Measurements from ENCODE around the gene CTCFL. TPM values are rescaled to one million over a fixed set of nuclear protein-coding genes. Genes with fewer than 3 reads are reported as not detected.

The CTCFL gene
- total RNA-seq, 1 donor from 2014 or later = not detected

DNA sequence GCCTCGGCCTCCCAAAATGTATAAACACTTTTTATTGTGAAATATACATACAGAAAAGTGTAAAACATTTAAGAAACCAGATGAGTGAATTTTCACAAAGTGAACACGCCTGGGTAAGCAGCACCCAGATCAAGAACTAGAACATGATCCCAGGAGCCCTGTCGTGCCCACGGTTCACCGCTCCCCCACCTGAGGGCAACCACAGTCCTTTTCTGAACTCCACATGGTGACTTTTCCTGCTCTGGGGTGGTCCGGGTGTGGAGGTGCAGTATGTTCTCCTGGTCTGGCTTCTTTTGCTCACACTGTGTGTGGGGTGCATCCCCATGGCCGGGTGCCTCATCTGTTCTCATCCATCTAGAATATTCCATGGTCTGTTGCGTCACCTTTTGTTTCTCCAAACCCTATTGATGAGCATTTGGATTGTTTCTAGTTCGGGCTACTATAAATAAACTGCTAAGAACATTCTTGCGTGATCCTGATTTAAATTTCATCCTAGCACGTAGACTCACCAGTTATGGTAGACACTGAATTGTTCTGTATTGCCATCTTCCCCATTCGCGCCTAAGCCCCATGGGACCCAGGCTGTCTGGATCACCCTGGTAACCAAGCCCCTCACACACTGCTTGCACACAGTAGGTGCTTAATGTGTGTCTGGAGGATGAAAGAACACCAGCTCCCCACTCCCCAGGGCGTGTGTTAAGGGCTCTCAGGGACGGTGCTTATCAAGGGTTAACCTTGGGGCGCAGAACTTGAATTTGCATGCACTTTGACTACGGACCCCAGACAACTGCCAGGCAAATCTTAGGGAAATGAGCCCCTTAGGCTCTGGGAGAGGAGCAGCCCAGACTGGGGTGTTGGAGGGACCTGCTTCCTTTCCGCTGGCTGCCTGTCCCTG is 56.2 kb downstream of the CTCFL start:
- DNase-seq (ENCODE audit: low read depth, low spot score) = no peak

DNA sequence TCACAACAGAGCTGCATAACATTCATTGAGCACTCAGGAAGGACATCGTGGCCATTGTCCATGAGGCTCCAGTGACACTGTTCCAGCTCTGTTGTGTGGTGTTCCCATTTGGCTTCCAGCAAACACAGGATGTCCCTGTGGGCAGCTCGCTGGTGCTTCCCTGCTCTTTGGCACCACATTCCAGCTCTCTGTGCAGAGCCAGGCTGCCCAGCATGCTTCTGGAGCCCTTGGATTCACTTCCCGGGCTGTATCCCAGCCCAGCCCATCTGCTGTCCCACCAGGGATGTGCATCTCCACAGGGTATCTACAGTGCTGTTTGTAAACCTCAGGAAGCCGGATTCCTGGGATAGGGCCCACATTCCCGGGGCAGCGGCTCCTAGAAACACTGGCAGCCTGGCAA is 57.2 kb downstream of the CTCFL start:
- DNase-seq (ENCODE audit: low read depth, low spot score) = no peak

DNA sequence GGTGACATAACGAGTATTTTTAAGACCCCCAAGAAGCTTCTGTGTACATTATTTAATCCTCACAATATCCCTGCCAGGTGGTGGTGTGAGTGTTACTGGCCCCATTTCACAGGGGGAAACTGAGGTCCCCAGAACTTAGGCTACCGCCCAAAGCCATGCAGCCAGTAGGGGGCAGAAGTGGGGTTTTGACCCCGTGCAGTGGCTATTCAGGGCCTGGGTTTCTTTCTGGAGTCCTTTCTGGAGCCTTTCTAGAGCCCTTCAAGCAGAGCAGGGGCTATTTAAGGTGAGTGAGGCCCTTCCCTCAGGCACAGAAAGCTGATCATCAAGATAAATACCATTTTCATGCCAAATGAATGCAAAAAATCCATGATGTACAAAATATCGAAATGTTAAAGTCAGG is 59.0 kb downstream of the CTCFL start:
- DNase-seq (ENCODE audit: low read depth, low spot score) = no peak

DNA sequence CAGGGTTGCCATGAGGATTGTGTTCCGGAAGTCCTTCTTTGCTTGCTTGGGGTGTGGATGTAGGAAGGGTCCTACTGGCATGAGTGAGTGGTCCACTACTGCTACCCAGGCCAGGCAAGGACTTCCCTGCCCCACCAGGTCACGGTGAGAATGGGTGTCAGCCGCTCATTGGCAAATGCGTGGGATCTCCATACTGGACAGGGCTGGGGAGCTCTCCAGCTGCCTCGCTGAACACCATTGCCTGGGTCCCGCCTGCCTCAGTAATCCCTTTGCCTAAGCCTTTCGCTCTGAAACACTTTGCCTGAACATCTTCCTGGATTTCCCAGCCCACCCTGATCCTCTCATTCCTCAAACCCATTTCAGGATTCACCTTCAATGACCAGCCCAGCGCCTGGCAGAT is 59.5 kb downstream of the CTCFL start:
- DNase-seq (ENCODE audit: low read depth, low spot score) = no peak

DNA sequence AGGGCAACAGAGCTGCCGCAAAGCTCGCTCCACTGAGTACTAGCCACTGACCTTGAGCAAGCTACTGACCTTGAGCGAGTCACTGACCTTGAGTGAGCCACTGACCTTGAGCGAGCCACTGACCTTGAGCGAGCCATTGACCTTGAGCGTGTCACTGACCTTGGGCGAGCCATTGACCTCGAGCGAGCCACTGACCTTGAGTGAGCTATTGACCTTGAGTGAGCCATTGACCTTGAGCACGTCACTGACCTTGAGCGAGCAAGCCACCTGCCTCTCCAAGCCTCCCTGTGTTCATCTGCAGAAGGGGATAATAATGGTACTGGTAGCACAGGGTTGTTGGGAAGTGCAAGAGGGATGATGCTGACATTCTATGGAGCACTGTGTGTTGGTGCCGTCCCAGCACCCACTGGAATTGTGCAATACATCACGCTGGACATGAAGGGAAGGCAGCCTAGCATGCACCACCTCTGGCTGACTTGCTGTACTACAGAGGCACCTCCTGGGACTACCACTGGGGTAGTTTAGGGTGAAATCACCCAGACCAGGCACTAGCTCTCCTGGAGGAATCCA is 60.2 kb downstream of the CTCFL start:
- DNase-seq (ENCODE audit: low read depth, low spot score) = no peak

DNA sequence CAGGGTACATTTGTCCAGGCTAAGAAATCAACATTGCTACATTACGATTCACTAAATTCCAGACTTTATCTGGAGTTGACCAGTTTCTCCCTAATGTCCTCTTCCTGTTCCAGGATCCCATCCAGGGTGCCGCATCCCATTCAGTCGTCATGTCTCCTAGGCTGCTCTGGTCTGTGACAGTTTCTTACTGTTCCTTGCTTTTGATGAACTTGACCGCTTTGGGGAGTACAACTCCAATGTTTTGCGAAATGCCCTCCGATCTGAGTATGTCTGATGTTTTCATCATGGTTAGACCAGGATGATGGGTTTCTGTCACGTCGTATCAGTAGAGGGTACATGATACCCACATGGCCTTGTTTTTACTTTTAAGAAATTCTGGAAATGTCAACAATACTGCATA is 62.2 kb downstream of the CTCFL start:
- no peak for DNase-seq (ENCODE audit: low read depth, low spot score)

DNA sequence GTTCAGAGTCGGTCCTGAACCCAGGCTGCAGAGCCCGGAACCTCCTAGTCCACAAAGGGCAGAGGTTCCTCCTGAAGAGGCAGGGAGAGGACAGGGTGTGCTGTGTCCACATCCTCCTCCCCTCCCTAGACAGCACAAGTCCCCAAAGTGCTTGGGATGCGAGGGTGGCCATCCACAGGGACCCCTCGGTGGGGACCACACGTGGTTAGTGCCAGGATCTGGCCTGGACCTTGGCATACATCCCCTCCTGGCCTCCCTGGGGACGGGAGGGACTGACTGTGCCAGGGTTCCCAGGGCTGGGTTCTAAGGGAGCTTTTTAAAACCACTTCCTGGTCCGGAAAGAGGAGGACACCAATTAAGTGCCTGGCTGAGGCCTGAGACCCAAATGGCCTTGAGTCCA is 63.2 kb downstream of the CTCFL start:
- no peak for DNase-seq (ENCODE audit: low read depth, low spot score)

DNA sequence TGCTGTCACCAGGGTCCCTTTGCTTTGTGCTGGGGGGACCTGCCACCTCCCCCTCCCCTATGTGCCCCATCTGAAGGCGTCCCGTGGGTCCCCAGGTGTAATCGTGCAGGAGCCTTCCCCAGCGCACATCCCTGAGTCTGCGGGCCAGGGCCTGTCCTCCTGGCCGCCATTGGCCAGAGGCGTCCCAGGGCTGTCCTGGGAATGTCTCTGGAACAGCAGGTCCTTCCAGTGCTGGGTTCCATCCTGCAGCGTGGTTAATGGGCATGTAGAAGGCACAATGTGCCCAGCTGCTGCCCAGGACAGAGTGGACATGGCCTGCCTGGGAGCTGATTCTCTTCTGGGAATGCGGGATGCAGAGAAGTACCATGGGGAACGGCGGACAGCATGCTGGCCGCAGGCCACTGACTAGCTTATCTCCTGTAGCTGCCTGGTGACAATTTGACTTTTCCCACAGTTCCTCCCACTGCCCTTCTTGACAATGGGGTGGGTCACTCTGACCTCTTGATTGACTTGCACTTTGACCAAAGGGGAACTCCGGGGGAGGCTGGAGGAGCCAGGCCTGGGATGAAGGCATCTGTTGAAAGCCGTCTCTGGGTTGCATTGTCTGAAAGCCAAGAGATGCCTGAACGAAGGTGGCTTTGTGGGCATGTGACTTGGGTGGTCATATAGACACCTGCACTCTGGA is 64.0 kb downstream of the CTCFL start:
- no peak for DNase-seq (ENCODE audit: low read depth, low spot score)

DNA sequence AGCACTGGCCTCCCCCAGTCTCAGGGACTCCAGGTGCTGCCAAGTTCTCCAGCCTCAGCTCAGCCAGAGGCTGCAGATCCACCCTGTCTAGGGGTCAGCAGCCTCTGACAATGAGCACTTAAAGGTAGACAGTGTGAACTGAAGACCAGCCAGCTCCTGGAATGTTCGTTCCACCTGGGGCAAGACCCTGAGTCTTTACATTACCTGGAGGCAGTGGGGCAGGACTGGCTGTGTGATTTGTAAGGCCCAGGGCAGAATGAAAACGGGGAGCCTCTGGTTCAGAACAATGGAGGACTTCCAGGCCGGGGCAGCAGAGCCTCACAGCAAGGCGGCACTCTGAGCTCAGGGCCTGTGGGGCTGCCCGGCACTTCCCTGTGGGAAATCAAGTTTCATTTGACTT is 65.0 kb downstream of the CTCFL start:
- no peak for DNase-seq (ENCODE audit: low read depth, low spot score)

DNA sequence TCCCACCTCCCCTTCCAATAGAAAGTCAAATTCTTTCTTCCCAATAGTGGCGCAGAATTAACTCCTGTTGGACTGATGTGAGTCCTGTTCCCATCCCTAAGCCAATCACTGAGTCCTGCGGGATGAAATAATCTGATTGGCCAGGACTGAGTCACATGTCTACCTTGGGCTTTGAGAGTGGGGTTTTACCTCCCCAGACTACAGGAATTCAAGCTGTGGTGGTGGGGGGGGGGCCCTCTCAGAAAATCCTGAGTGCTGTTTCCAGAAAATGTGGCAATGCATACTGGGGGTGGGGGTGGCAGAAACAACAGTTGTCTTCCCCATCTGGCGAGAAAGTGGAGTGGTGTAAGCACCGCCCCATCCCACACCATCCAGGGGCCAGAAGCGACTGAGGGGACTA is 65.7 kb downstream of the CTCFL start:
- DNase-seq (ENCODE audit: low read depth, low spot score) = no peak

DNA sequence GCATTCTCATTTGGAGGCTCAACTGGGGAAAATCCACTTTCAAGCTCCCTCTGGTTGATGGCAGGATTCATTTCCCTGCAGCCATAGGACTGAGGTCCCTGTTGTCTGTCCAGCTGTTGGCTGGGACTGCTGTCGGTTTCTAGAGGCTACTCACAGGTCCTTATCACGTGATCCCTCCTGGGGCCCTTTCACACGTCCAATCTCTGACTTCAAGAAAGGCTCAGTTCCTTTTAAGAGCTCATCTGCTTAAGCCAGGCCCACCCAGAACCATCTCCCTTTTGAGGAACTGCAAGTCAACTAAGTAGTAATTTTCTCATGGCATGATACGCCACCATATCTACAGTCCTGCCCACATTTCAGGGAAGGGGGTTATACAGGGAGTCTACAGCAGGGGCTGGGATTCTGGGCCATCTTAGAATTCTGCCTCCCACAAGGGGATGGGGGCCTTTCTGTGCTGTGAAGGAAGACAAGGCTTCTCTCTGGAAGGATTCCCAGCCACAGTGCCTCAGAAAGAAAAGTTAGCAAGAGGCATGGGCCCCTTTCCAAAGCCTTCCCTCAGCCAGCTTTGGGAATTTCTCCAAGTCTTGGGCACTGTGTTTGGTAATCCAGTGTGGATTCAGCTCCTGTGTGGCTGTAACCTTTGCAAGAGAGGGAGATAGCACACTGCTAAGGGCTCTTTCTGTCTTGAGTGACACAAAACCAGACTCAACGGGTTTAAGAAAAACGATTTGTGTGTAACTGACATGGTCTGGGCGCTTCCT is 66.4 kb downstream of the CTCFL start:
- DNase-seq (ENCODE audit: low read depth, low spot score) = no peak

DNA sequence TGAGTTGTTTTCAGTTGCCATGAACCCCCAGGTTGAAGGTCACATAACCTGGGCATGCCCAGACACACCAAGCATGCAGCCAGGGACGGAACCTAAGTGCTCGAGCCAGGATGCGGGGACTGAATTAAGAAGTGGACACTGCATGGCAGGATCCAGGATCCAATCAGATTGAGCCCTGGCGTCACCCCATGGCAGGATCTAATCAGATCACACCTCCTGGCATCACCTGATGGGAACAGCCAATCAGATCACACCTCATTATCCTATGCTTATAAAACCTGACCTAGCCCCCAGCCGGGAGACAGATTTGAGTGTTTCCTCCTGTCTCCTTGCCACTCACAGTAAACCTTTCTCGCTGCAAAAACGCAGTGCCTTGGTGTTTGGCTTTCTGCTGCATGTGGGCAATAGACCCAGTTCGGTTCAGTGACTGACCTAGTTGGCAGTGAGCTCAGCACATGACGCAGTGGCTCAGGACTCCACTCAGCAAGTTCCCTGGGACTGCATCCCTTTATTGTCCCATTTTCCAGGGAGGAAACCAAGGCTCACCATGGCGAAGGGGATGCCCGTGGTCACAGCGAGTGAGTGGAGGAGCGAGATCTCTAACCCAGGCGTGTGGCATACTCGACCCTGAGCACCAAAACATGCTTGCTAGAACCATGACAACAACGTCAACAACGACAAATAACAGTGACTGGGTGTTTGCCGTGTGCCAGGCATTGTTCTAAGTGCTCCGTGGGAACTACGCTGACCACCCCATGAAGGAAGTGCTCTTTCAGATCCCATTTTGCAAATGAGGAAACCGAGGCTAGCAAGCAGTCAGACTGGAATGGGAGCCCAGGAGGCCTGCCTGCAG is 67.5 kb downstream of the CTCFL start:
- DNase-seq (ENCODE audit: low read depth, low spot score) = no peak

DNA sequence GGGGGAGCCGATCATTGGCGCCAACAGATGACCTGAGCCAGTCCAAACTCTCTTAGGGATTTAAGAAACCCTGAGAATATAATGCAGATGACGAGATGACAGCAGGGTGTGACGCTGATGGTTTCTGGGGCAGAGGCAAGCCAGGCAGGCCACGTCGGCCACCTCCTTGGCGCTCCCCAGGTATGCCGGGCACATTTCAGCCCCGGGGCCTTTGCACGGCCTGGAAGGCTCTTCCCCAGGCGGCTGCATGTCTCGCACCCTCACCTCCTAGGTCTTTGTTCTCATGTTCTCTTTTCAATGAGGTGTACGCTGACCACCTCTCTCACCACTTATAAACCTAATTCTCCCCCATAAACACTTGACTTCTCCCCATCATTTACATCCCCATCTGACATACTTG is 68.8 kb downstream of the CTCFL start:
- DNase-seq (ENCODE audit: low read depth, low spot score) = no peak

DNA sequence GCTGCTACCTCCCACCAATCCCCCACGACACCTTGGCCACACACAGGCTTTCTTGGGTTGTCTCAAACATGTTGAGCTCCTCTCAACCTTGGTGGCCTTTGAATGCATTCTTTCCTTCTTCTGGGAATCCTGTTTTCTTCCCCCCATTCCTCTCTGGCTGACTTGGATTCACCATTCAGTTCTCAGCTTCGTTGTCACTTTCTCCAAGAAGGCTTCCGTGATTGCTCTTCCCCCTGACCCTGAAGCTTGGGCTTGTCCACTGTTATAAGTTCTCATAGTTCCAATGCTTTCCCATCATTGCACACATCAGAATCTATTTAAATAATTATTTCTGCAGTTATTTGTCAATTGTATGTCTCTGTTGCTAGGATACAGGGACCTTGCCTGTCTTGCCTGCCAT is 69.6 kb downstream of the CTCFL start:
- DNase-seq (ENCODE audit: low read depth, low spot score) = no peak

DNA sequence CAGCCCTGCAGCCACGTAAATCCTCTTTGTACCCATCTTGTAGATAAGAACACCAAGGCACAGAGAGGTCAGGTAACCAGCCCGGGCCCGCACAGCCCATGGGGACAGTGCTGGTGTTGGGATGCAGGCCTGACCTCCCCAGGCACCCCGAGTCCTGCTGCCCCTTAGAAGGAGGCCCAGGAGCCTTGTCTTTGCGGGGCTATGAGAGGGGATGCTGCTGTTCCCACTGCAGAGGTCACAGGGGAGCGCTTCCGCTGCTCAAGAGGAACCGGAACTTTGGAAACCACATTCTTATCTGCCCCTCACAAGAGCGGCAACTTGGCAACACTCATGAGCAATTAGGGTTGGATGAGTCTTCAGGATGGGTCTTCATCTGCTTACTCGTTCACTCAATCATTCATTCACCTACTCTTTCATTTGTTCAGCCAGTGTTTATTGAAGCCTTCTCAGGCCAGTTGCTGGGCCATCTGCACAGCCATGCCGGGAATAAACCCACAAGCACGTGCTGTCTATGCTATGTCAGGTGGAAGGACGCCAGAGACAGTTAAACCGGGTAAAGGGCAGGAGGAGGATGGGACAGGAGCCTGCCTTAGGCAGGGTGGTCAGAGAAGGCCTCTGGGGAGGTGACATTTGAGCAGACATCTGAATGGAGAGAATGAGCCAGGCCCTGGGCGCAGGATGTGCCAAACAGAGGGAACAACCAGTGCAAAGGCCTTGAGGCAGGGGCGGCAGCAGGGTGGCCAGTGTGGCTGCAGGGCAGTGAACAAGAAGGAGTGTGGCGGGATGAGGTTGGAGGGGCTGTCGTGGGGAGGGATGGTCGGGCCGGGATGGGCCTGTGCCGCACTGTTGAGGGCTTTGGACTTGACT is 72.9 kb downstream of the CTCFL start:
- no peak for DNase-seq (ENCODE audit: low read depth, low spot score)

DNA sequence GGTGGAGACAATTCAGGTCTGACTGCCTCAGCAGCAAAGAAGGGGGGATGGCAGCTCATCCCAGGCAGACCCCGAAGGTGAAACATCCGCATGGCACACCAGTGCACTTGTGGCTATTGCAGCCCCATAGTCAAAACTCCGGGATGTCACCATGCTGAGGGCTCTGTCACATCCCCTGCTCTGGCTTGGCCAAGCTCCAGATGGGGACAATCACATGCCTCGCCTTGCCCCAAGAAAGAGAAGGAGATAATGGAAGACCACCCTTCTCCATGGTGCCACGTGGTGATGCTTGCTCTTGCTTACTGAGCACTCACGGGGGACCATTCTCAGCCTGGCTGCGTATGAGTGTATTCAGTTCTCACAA is 73.5 kb downstream of the CTCFL start:
- no peak for DNase-seq (ENCODE audit: low read depth, low spot score)

DNA sequence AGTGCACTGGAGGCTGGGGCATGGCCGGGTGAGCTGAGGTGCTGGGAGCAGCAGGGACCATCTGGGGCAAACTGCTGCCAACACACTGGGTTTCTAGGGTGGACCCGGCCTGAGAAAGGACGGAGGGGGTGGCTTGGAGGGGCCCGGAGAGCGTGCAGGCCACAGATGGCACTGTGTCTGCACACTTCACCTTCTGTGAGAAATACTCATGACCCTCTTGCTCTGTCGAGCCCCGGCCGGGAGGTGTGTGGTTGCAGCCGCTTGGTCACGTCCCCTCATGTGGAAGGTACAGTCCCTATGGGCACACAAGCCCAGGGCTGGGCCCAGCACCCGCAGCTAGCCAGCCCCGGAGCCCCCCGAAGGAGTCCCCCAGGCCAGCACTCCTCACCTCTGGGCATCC is 74.0 kb downstream of the CTCFL start:
- DNase-seq (ENCODE audit: low read depth, low spot score) = no peak

DNA sequence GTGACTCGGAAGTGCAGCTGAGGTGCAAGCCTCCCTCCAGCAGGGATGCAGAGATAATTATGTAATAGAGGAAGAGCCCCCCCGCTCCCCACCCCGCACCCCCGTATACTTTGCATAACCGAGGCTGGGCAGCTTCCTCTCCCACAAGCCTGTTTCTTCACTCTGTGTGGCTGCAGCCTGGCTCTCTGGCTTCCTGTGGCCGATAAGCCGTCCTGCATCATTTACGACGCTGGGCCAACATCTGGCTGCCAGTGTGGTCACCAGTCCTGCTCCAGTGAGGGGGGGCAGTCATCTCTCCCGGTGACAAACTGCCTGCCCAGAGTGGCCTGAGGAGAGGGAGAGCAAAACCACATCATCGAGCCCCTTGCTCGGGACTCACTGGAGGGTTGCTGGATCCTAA is 74.5 kb downstream of the CTCFL start:
- no peak for DNase-seq (ENCODE audit: low read depth, low spot score)

DNA sequence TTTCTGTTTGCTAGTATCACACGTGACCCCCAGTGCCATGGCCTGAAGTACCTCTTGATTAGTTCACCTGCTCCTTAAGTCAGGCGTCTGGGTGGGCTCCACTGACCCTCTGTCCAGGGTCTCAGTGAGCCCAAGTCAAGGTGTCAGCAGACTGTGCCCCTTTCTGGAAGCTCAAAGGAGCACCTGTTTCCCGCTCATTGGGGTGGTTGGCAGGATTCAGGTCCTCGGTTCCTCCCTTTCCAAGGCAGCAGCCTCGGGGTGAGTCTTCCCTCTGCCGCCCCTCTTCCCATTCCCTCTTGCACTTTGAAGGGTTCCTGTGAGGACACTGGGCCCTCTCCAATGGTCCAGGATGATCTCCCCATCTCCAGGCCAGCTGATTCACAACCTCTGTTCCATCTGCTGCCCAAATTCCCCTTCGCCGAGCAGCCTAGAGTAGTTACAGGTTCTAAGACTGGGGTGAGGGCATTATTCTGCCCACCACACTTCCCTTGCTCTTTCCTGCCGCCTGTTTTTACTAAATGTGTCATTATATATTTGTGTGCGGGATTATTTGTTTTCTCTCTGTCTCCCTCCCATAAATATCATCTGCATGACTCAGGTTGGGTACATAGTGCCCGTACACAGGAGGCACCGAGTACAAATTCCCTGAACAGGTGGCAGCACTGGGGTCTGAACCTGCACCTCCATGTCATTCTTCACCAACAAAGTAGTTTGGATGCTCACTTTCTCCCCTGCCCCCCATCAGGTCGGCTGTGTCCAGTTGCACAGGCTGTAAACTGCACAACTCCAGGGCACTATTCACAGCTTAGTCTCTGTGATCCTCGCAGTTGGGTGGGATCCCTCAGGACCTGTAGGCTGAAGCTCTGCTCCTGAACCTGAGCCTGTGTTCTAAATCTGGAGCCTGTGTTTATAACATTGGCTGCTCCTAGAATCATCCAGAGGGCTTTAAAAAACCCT is 75.3 kb downstream of the CTCFL start:
- no peak for DNase-seq (ENCODE audit: low read depth, low spot score)
